Activated CD8-positive, alpha-beta memory T cell treated with anti-CD3 and anti-CD28 coated beads, Interleukin-2, amount 50 U/mL, for 4 hours (primary cell): Measurements from ENCODE around the gene TRIM72.
"Not testable (repeated sequence)": the region's sequence is repeated elsewhere in the genome, so short reads cannot be mapped to it uniquely, and the experiment has no call there.

ENCODE experiments used
- DNase-seq: peaks from one replicate; pipeline ENCODE4 v3.0.0-alpha.2; 2020

Gene TRIM72

DNA sequence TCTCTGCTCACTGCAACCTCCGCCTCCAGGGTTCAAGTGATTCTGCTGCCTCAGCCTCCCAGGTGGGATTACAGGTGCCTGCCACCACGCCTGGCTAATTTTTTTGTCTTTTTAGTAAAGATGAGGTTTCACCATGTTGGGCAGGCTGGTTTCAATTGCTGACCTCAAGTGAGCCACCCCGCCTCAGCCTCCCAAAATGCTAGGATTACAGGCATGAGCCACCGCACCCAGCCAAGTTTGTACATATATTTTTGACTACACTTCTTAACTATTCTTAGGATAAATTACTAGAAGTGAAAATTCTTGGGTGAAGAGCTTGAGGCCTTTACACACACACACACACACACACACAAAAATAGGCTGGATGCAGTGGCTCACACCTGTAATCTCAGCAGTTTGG lies 44.4 kb downstream of the TRIM72 start:
- DNase-seq, result no peak

DNA sequence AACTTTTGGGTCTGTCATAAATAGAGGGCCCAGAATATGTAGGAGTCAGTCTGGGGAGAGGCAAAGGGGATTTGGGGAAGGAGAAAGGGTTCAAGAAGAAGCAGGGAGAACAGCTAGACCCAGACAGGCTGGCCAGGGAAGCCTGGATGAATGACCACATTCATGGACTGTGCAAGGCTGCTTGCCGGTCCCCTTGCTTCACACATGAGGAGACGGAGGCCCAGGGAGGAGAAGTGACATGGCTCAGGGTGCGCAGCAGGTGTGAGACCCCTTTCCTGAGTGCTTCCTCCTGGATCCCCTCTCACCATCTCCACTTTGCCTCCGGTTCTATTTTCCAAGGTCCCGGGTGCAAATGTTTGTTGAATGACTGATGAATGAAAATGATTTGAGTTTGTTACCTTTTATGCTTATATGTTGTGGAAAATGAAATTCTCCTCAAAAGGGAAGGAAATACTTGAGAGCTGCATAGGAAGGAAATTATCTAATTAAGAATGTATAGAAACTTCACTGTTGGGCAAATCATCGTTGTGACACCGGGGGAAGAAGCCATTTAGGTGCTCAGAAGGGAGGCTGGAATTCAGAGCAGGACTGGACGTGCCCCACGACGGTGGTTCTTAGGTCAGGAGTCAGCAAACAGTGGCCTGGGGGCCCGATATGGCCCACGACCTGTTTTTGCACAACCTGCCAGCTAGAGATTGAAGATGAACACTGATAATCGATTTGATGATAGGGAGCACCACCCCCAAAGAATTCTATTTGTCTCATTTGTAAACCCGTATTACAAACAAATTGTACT lies 46.4 kb downstream of the TRIM72 start:
- no peak for DNase-seq

DNA sequence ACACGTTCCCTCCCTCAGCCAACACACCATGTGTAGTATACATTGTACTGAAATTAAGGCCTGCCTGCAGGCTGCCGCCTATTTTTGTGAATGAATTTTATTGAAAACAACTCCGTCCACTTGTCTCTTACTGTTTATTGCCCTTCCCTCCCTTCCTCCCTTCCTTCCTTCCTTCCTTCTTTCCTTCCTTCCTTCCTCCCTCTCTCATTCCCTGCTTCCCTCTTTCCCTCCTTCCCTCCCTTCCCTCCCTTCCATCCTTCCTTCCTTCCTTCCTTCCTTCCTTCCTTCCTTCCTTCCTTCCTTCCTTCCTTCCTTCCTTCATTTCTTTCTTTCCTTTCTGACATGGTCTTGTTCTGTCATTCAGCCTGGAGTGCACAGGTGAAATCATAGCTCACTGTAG lies 48.2 kb downstream of the TRIM72 start:
- DNase-seq, result no peak

DNA sequence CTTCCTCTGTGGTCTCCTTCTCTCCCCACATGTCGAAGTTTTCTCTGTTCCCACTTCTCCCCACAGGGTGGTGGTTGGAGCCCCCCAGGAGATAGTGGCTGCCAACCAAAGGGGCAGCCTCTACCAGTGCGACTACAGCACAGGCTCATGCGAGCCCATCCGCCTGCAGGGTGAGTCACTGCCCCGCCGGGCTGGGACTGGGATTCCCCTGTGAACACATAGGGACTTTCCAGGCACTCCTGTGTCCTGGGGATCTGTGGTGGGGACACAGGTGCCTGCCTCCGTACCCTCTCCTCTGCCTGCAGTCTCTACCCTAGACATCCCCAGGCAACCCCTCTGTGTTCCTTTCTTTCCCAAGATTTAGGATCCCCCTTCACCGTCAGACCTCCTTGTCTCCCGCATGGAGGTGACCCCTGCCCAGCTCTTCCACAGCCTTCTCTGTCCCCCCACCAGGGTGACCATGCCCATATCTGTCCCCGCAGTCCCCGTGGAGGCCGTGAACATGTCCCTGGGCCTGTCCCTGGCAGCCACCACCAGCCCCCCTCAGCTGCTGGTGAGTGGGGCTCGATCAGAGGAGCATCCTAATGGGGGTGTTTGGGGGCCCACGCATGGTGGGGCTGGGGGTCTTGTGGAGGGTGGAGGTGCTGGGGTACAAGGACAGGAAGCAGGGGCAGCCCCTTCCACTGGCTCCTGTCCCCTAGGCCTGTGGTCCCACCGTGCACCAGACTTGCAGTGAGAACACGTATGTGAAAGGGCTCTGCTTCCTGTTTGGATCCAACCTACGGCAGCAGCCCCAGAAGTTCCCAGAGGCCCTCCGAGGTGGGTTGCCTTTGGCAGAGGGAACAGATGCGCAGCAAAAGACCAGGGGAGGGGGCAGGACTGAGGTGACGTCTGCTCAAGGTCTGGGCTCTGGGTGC lies 51.7 kb downstream of the TRIM72 start:
- DNase-seq, result peak; percentile 69

DNA sequence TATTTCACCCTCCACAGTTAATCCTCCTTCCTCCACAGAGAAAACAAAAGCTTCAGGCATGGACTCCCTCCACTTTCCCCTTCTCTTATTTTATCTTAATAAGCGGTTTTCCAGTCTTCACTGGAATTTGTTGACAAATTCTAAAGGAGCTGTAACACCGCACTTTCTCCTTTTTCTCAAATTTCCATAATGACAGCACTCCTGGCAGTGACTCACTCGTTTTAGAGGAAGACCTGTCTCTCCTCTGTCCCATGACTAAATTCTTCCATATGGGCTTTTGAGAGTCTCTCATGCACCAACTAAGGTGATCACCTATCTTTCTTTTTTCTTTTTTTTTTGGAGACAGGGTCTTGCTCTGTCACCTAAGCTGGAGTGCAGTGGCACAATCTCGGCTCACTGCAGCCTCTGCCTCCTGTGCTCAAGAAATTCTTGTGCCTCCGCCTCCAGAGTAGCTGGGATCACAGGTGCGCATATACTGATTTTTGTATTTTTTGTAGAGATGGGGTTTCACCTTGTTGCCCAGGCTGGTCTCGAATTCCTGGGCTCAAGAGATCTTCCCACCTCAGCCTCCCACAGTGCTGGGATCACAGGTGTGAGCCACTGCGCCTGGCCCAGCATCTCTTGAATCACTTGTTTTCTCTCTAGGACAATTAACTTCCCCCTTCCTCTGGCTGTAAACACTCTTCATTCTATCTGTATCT lies 53.6 kb downstream of the TRIM72 start:
- no peak for DNase-seq

DNA sequence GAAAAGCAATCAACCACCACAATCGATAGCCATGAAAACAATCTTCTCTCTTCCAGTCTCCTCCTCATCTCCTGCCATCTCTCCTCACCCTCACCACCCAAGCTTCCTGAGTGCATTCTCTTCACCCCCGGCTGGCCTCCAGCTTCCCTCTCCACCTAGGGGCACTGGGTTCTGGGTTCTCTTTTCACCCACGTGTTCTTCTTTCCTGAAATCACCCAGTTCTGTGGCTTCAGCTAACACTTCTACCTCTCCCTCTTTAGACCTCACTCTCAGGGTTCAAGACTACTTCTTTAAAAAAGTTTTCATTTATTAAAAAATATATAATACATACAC lies 54.1 kb downstream of the TRIM72 start:
- DNase-seq, result no peak

DNA sequence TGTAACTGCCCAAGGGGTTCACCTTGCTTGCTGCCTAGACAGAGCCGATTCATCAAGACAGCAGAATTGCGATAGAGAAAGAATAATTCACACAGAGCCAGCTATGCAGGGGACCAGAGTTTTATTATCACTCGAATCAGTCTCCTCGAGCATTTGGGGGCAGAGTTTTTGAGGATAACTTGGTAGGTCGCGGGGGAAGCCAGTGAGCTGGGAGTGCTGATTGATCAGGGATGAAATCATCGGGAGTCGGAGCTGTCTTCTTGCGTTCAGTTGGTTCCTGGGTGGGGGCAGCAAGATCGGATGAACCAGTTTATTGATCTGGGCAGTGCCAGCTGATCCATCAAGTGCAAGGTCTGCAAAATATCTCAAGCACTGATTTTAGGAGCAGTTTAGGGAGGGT lies 55.0 kb downstream of the TRIM72 start:
- no peak for DNase-seq

DNA sequence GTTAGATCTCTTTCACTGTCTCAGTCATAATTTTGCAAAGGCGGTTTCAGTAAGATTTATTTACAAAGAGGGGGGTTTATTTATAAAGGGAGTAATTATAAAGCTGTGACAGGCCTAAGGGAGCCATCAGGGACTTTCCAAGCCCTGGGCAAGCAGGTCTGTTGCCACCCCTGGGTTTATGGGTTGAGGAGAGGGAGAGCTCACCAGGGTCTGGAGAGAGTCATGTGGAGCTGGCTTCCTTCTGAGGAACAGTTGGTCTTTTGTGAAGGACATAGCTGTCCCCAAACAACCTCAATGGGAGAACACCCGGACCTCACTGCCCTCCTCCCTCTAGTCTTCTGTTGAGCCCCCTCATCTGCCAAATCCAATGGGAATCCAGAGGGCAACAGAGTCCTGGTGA lies 55.6 kb downstream of the TRIM72 start:
- DNase-seq, result no peak

DNA sequence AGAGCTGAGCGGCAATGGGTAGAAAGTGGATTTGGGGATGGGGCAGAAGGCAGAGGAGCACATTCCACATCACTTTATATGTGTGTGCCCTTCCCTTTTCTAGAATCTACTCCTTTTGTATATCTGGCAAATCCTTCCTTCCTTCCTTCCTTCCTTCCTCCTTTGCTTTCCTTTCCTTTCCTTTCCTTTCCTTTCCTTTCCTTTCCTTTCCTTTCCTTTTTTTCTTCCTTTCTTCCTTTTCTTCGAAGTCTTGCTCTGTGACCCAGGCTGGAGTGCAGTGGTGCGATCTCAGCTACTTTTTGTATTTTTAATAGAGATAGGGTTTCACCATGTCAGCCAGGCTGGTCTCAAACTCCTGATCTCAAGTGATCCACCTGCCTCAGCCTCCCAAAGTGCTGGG lies 56.1 kb downstream of the TRIM72 start:
- DNase-seq, result not testable (repeated sequence)

DNA sequence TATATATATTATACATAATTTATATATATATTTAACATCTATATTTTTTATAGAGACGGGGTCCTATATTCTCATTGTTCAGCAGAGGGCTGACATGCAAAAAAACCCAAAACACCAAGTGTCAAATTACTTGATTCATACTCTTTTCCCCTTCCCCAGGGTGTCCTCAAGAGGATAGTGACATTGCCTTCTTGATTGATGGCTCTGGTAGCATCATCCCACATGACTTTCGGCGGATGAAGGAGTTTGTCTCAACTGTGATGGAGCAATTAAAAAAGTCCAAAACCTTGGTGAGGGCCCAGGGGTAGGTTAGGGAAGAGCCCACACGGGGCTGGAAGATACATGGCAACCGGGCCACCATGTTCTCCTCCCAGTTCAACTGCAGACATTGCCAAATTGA lies 56.9 kb downstream of the TRIM72 start:
- DNase-seq, result no peak

DNA sequence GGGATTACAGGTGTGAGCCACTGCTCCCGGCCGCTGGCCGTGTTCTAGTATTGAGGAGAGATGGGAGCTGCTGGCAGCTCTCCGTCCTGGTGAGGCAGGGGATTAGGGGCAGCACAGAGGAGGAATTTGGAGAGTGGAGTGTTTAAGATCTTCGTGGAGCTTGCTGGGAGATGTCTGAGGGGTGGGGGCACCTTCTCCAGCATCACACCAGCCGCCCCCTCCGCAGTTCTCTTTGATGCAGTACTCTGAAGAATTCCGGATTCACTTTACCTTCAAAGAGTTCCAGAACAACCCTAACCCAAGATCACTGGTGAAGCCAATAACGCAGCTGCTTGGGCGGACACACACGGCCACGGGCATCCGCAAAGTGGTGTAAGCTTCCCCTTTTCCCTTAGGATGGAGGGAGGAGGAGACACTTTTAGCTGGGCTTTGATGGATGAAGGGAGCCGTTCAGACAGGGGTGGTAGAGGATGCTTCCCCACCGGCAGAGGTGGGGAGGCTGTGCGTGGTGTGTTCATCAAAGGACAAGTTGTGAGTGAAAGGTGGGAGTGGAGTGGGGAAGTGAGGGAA lies 57.8 kb downstream of the TRIM72 start:
- DNase-seq, result no peak

DNA sequence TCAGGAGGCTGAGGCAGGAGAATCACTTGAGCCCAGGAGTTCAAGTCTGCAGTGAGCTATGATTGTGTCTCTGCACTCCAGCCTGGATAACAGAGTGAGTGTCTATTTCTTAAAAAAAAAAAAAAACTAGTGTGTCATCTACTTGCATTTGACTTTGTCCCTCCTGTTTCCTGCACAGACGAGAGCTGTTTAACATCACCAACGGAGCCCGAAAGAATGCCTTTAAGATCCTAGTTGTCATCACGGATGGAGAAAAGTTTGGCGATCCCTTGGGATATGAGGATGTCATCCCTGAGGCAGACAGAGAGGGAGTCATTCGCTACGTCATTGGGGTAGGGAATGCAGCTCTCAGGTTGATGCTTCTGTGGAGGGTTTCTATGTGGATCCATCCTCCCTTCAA lies 59.3 kb downstream of the TRIM72 start:
- DNase-seq, result no peak

DNA sequence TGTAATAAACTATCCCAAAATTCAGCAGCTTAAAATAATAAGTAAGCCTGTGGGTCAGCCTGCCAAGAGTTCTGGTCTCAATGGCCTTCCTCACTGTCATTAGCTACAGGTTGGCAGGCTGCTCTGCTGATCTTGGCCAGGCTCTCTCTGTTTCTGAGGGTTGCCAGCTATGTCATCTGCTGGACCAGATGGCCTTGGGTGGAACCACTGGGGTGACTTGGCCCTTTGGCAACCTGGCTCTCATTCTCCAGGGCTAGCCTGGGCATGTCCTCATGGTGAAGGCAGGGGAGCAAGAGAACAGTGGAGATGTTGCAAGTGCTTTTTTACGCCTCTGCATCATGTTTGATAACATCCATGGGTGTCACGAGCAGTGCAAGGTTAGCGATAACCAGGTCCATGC lies 59.8 kb downstream of the TRIM72 start:
- DNase-seq, result no peak

DNA sequence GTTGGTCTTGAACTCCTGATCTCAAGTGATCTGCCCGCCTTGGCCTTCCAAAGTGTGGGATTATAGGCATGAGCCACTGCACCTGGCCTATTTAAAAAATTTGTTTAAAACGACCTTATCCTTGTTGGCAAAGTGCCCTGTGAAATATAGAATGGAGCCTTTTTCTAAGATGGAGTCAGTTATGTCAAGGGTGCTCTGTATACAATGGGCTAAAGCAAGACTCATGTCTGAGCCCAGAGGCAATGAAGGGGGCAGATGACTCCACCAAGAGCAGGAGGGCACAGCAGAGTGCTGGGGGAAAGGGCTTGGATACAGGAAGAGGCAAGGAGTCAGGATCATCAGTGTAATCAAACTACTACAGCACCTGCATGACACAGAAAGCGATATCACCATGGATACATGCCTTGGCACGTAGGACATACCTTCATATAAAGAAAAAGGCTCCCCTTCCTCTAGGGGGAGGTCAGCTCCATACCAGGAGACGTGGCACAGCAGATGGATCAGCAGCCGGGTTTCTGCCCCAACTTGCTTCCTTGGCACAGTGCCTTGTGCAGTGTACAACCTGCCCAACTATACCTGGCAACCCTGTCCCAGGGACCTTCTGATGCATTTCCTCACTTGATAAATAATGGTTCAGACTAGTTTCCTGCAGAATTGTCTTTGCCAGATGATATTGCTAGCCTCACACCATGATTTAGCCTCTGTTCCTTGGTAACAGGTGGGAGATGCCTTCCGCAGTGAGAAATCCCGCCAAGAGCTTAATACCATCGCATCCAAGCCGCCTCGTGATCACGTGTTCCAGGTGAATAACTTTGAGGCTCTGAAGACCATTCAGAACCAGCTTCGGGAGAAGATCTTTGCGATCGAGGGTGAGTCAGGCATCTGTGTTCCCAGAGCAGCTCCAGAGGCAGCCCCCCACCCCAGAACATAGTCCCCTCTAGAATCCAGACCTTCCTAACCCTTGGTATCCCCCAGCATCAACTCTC lies 61.2 kb downstream of the TRIM72 start:
- DNase-seq, result no peak

DNA sequence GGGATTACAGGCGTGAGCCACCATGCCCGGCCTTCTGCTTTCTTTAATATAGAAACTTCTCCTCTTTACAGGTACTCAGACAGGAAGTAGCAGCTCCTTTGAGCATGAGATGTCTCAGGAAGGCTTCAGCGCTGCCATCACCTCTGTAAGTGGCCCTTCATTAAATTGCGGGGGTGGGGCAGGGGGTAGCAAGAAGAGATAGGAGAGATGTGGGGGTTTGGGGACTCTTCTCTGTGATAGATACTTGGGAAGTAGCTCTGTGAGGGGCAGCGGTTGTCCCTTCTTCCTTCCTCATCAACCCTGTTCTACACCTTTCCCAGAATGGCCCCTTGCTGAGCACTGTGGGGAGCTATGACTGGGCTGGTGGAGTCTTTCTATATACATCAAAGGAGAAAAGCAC lies 62.7 kb downstream of the TRIM72 start:
- no peak for DNase-seq

DNA sequence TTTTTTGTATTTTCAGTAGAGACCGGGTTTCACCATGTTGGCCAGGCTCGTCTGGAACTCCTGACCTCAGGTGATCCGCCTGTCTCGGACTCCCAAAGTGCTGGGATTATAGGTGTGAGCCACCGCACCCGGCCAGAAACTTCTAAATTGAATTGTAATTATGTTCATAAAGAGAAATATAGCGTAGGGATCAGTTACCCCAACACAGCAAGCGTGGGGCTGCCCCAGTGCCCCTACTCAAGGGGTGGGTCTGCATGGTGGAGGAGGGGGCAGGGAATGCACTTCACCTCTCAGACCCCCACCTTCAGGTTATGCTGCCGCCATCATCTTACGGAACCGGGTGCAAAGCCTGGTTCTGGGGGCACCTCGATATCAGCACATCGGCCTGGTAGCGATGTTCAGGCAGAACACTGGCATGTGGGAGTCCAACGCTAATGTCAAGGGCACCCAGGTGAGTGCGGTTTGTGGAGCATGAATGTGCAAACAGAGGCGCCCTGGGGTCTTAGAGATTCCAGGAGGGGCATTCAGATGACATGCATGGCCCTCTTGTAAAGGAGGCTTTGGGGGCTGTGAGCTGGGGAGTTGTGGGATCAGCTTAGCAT lies 63.8 kb downstream of the TRIM72 start:
- DNase-seq, result no peak

DNA sequence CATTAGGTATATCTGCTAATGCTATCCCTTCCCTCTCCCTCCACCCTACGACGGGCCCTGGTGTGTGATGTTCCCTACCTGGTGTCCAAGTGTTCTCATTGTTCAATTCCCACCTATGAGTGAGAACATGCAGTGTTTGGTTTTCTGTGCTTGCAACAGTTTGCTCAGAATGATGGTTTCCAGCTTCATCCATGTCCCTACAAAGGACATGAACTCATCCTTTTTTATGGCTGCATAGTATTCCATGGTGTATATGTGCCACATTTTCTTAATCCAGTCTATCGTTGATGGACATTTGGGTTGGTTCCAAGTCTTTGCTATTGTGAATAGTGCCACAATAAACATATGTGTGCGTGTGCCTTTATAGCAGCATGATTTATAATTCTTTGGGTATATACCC lies 64.9 kb downstream of the TRIM72 start:
- DNase-seq, result not testable (repeated sequence)
